KG1 (cell line): ENCODE data around the gene XRRA1.
A peak's percentile ranks its signal among the peaks of the same experiment; 100 is the strongest.
"Not testable (repeated sequence)": the region's sequence is repeated elsewhere in the genome, so short reads cannot be mapped to it uniquely, and the experiment has no call there.

ENCODE experiments used
- DNase-seq: peaks from one replicate; lab custom pipeline; 2025; lab: John Stamatoyannopoulos, UW

The XRRA1 gene, protein sequence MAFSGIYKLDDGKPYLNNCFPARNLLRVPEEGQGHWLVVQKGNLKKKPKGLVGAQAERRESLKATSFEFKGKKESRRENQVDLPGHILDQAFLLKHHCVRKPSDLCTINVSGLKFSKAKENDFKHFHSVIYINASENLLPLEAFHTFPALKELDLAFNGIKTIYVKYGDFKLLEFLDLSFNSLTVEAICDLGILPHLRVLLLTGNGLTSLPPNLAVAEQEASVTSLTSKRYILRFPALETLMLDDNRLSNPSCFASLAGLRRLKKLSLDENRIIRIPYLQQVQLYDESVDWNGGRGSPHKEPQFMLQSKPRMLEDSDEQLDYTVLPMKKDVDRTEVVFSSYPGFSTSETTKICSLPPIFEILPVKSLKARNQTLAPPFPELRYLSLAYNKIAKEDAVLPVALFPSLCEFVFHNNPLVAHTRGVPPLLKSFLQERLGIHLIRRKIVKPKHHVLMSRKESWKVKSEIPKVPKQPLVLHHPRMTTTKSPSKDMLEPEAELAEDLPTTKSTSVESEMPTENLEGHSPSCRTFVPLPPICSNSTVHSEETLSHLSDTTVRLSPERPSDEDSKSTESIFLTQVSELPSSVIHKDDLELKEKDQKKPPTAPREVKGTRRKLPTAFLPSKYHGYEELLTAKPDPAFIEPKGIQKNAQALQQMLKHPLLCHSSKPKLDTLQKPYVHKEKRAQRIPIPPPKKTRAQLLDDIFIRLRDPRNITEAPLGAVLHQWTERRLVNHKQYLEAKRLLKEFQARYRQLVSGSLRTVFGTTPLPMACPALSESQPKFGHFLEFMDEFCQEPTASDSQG

DNA sequence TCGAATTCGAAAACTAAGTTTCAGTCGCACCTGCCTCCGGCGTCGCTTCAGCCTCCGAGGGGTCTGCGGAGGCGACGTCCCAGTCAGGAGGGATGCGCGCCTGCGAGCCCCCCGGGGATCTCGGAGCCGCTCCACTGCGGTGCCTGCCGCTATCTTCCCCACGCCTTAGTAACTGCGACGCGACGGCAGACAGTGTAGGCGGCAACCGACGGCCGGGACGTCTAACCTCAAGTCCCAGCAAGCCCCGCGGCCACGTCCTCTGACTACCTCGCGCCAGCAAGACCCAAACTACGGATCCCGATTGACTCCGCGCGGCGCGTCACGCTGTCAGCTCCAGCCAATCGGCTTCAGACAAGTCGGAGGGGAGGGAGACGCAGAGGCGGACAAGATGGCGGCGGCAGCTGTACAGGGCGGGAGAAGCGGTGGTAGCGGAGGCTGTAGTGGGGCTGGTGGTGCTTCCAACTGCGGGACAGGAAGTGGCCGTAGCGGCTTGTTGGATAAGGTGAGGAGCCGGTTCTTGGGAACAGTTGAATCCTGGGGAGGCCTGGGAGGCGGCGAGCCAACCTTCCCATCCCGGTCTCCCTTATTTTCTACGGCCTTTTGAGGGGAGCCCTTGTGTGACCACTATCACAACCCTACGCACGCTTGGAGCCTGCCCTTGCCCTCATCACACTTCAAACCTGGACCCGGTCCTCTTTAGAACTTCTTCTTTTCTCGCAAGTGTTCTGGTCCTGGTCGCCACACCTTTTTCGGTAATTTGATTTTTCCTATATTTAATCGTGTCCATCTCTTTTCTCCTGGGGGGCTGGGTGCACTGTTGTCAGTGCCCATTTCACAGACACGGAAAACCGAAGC is at the start of gene XRRA1, which contains the start of gene SPCS2:
Gene XRRA1 (minus strand): TSS at position 194 of the 855 bp plus-strand sequence. CDS start 8,213 bp downstream, outside the sequence.
Gene SPCS2 (plus strand): TSS at position 369 of the 855 bp plus-strand sequence. CDS start 20 bp downstream, at position 389.
- DNase-seq: peak; percentile 94

DNA sequence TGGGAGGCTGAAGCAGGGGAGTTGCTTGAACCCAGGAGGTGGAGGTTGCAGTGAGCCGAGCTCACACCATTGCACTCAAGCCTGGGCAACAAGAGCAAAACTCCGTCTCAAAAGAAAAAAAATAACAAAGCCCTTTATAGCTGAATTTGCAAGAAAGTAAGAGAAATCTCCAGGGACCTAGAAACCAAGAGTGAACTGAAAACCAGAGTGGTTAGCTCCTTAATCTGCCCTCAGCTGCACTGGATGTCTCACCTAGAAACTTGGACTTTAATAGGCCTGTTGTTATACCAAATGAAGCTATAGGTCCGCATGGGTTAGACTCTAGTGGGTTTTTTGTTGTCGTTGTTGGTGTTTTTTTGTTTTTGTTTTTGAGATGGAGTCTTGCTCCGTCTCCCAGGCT is 44.0 kb upstream of the XRRA1 start:
- DNase-seq: no peak

DNA sequence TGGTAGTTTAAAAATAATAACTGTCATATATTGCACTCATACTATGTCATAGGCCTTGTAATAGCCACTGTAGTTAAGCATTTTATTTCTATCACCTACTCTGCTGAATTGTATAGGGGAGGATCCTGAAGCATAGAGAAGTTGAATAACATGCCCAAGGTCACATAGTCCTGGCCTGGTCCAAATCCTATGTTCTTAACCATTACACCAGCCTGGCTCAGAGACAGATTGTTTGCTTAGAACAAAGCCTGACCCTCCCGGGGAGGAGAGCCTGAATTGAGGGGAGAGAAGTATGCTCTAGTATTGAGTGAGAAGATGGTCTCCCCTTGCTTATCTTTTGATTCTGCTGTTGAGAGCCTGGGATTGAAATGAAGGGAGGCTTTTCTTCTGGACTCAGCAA is 42.0 kb upstream of the XRRA1 start:
- no peak for DNase-seq

DNA sequence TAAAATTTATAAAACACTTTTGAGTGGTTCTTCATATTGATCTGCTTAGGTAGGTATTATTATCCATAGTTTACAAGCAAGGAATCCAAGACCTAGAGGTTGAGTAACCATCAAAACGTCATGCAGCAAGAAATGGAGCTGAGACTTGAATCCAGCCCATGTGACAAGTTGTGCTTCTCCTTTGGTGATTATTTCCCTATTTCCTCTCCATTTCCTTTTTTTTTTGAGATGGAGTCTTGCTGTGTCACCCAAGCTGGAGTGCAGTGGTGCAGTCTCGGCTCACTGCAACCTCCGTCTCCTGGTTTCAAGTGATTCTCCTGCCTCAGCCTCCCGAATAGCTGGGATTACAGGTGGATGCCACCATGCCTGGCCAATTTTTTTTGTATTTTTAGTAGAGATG is 41.3 kb upstream of the XRRA1 start:
- DNase-seq: not testable (repeated sequence)

DNA sequence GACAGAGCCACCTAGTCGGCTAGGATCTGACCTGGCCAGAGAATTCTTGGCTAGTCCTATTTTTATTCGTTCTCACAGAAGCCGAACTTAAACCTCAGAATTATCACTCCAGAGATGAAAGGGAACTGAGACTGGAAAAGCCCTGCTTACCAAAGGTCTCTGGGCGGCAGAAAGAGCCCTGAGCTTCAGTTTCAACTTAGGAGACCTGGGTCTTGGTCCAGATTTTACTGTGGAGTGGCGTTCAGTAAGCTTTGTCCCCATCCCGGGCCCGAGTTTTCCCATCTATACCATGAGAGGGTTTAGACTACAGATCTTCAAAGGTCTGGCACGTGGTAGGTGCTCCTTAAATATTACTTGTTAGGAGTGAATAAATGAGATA is 40.4 kb upstream of the XRRA1 start:
- DNase-seq: no peak

DNA sequence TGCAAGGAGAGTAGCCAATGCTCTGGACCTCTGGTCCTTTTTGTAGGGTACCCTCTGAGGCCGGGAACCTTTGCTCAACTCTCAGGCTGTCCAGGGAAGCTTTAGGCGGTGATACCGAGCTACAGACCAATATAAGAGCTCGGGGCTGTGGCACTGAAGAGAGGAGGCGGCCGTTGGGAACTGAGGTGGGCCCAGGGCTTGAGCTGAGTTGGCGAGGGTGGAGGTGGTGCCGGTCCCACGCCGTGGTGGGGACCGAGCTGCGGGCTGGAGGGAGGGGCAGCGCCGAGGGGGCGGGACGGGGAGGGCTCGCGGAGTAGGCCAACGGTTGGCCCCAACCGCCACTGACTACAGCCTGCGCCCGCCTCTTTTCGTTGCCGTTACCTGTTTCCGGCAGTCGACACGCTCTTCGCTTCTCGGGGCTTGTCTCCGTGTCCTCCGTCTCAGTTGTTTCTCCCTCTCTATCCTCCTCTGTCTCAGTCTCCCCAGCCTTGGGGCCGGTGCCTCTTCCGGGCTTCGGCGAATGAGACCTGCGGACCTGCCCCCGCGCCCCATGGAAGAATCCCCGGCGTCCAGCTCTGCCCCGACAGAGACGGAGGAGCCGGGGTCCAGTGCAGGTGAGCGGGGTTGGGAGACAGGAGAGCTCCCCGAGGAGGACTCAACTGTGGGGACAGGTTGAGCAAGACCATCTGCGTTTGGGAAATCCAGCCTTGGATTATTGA is 39.8 kb upstream of the XRRA1 start, which contains the start of gene NEU3:
Gene NEU3 (plus strand): TSS at position 393 of the 719 bp plus-strand sequence. CDS start 128 bp downstream, at position 521.
- peak; percentile 79 for DNase-seq

DNA sequence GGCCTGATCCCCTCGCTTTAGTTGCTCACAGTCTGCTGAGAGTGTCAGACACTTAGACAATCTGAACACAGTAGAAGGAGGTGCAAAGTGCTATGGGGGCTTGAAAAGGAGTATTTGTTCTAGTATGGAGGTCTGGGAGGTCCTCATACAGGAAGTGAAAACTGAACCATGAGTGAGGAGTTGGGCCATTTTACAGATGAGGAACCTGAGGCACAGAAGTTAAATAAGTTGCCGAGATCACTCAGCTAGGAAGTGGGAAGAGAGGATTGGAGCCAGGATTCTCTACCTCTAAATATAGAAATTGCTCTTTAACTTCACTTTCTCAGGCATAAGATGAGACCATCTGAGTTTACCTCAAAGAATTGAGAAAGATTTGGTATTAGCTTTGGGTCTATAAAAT is 35.8 kb upstream of the XRRA1 start:
- no peak for DNase-seq

DNA sequence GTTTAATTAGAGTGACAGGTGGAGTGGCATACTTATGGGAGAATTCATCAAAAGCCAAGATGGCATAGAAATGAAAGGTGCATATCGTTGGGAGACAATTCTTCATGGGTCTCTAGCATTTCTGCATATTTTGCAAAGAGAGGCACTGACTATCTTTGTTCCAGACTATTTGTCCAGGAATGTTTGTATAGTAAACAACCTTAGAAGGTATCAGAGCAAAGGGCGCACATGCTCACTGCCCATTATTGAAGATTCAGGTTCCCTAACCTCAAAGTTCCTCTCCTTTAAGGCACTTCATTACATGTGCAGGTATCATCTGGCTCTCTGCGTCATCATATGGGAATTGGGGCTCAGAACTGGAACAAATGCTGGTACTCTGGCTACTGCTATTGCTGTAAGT is 35.2 kb upstream of the XRRA1 start:
- no peak for DNase-seq

DNA sequence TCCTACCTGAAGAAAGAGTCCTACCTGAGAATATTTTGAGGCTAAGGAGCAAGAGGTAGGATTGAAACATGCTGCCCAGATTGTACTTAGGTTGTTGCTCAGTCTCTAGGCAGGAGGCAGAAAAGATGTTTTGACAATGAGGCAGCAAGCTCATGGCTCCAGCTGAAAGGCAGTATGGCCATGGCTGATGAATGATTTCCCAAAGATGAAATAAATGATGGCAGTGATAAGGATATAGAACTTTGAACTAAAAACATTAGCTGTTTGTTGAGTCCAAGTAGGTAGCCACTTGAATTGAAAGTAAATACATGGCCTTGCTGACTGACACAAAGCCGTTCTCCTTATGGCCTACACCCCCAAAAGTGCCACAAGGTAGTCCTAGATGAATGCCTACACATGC is 33.0 kb upstream of the XRRA1 start:
- DNase-seq: no peak

DNA sequence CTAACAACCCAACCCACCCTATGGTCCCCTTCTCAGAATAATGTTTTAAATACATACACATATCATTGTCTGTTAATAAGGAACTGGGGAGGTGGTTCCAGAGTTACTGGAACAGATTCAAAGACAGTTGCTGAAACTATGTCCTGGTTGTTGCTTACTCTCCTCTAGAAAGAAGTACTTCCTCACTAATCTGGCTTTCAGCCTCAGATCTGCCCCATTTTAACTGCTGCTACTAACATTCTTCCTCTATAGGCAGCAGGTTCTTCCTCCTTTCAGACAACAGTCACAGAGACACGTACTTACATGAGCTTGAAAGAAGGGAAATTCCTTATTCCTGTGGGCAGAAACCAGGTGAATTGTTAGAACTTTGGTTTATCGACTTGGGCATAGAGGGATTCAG is 31.7 kb upstream of the XRRA1 start:
- DNase-seq: no peak

DNA sequence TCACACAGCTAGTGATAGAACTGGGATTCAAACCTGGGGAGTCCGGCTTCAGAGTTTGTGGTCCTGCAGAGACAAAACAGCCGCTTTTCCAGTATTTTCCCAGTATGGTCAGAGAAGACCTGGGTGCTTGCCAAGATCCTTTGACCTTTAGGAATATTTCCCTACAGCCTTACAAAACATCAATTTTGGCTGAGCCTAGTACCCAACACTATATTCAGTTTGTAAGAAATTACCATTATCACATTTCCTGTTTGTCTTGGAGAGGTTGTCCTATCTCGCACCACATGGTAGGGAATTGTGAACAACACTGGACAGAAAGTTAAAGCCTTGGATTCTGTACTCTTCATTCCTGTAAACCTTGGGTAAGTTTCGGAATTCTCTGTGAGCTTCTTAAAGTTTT is 29.1 kb upstream of the XRRA1 start:
- DNase-seq: no peak

DNA sequence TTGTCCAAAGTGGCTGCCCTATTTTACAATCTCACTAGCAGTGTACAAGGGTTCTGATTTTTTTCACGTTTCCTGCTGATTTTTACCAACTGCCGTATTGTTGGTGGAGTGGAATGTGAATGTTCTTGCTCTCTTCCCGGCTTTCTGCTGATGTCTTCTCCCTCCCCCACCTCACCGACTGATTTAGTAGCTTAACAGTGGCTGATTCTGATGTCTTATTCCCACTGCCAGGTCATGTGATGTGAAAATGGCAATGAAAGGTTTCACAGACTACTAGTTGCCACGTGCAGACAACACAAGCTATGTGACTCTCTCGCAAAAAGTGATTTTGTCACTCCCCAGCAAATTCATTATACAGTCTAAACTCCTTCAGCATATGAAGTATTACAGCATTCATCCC is 22.5 kb upstream of the XRRA1 start:
- no peak for DNase-seq

DNA sequence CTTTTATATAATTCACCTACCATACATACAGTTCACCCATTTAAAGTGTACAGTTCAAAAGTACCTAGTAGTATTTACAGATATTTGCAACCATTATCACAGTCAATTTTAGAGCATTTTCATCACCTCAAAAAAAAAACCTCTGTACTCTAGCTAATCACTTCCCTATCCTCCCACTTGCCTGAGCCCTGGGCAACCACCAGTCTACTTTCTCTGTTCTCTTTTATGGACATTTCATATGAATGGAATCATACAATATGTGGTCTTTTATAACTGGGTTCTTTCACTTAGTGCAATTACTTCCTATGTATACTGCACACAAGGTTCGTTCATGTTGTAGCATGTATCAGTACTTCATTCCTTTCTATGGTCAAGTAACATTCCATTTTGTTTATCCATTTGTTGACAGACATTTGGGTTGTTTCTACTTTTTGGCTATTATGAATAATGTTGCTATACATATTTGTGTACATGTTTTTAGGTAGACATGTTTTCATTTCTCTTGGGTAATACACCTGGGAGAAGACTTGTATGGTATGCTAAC is 22.0 kb upstream of the XRRA1 start:
- no peak for DNase-seq

DNA sequence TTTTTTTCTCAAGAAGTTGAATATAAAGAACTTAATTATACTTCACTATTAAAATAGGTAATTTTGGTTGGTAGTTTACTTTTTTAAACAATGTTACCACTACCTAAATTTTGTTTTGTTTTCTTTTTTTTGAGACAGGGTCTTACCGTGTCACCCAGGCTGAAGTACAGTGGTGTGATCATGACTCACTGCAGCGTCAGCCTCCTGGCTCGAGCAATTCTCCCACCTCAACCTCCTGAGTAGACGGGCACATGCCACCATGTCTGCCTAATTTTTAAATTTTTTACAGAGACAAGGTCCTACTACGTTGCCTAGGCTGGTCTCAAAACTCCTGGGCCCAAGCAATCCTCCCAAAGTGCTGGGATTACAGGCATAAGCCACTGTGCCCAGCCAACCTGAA is 17.8 kb upstream of the XRRA1 start:
- DNase-seq: no peak

DNA sequence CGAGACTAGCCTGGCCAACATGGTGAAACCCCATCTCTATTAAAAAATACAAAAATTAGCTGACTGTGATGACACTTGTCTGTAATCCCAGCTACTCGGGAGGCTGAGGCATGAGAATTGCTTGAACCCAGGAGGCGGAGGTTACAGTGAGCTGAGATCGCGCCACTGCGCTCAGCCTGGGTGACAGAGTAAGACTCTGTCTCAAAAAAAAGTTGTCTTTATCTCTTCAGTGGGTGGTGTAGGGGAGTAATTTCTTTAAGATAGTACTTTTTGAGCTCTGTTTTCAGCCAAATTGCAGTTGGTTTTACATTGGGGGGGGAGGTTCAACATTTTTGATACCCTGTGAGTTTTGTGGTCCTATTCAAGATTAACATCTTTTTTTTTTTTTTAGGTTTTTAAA is 11.2 kb upstream of the XRRA1 start:
- not testable (repeated sequence) for DNase-seq

DNA sequence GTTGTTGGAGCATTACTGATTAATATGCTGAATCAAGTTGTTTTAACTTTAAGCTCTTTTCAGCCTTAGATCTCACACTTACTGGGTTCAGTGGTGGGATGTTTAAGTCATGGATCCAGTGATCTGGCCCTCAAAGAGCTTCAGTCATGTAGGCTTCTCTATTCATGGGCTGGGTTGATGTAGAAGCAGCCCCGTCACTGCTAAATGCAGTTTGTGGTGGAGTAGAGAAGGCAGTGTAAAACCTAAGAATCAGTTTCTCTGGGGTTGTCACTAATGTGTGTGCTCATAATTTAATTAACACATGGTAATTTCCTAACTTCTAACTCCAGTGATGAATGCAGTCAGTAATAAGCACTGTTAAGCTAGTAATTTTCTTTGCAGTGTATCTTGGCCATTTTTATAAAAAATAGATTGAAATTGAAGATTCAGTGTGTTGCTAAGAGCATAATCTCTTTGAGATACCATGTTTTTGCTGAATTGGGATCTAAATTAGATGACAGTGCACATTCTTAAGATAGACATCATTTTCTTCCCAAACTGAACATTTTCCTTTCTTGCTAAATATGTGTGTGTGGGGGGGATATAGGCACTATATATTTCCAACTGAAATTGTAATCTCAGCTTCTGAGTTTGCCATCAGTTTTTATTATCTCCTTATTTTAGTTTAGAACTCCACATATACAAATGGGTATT is 9.2 kb upstream of the XRRA1 start:
- DNase-seq: no peak

DNA sequence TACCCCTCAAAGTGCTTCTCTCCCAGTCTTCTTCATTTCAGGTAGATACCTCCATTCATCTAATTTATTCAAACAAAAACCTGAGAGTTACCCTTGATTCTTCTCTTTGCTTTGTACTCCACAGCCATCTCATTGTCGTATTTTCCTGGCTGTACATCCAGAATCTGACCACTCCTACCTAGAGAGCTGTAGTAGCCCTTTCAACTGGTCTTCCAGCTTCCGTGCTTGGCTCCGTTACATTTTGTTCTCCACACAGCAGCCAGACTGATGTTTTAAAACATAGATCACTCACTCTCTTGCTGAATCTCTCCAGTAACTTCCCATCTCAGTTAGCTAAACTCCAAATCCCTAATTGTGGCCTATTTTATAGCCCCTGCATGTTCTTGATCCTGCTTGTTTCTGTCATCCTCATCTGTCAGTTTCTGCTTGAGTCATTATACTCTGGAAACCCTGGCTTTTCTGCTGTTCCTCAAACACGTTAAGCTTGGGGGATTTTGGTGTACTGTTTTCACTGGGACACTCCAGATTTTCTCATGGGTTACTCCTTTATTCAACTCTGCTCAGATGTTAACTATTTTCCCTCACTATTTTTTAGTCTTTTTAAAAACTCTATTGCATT is 7.6 kb upstream of the XRRA1 start:
- no peak for DNase-seq

DNA sequence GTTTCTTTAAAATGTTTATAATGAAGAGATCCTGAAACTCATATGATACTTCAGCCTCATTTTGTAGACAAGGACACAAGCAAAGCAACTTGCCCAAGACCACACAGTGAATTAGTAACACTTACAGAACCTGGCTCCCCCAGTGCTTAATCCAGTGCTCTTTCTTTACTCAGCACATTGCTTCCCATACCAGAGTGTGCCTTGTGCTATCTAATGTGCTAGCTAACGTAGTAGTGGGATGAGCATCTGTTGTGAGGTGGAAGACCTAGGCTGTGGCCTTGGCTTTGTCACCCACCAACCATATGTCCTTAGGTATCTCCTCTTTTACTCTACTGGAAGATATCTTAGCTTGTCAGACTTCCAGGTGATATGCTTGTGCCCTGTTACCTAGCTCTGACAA is 5.3 kb upstream of the XRRA1 start:
- no peak for DNase-seq

DNA sequence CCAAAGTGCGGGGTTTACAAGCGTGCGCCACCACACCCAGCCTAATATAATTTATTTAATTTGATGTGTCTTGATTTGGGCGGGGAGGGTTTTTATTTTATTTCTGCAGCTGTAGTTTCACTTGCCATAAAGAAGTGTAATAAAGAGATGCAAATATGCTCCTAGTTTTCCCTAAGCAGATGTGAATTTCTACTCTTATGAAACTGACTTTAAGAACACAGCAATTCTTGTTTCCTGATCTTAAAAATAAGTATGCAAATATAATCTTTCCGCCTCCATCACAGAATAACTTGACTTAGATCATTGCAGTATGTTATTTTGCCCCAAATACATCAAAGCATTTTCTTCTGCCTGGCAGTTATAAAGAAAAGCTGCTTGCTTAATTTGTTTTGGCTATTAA is 4.6 kb upstream of the XRRA1 start:
- DNase-seq: no peak

DNA sequence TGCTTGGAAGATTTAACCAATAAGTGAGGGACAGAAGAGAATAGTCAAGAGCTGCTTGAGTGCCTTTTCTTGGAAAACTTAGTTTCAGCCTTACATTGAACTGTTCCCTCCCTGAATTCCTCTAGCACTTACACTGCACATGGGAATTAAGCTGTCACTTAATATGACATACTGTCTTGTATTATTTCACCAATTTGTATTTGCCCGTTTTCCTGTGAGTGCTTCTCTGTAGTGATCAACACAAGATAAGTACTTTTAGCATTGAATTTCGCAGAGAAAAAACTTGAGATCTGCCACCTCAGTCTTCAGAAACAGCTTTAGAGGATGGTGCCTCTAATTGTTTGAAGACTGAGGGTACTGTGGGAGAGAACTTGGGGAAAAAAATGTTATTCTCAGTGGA is 3.9 kb upstream of the XRRA1 start:
- no peak for DNase-seq
